H1 (cell line): ENCODE results near the gene RCOR2. TPM values are rescaled to one million over a fixed set of nuclear protein-coding genes. Genes with fewer than 3 reads are reported as not detected.

Experiments used
- CTCF ChIA-PET: fragments of 300-600 bp; sonication (Branson Sonifier 250); formaldehyde crosslinking; loops from one replicate; lab custom pipeline; 2021; ENCODE audit not compliant: partially characterized antibody; lab: Charles Lee
- POLR2A ChIA-PET: fragments of 300-600 bp; sonication (Branson Sonifier 250); formaldehyde crosslinking; loops from one replicate; lab custom pipeline; 2021; ENCODE audit warnings: inconsistent platforms; ENCODE audit not compliant: partially characterized antibody; lab: Charles Lee
- DNase-seq, 2 experiments: peaks; one replicate each; pipeline versions ENCODE4 v3.0.0 to v3.0.0-alpha.2; 2010 to 2022; ENCODE audit warnings: low spot score in 2 of 2, low read depth in 1 of 2, mixed read lengths in 1 of 2
- FAIRE-seq: peaks from 2 replicates; lab custom pipeline; 2011; peaks lifted over from hg19 to GRCh38; lab: Jason Lieb, UNC
- H2AFZ ChIP-seq: 2 replicates; pipeline ENCODE4 v1.8.1; 2012; ENCODE audit warnings: low read length, inconsistent platforms
- H2AK5ac ChIP-seq: 2 replicates; pipeline ENCODE4 v1.6.1; 2013; ENCODE audit warnings: low read depth, low read length
- H2BK120ac ChIP-seq: replicated peaks from 2 replicates; pipeline ENCODE3; 2013; ENCODE audit warnings: low read depth, low read length, inconsistent platforms
- H2BK12ac ChIP-seq: 2 replicates; pipeline ENCODE4 v1.6.1; 2013; ENCODE audit warnings: low read depth, low read length
- H2BK15ac ChIP-seq: 2 replicates; pipeline ENCODE4 v1.6.1; 2013; ENCODE audit warnings: low read length
- H2BK20ac ChIP-seq: 2 replicates; pipeline ENCODE4 v1.6.1; 2013; ENCODE audit warnings: low read length
- H2BK5ac ChIP-seq: 2 replicates; pipeline ENCODE4 v1.6.1; 2013; ENCODE audit warnings: low read depth, low read length
- H3K14ac ChIP-seq: 2 replicates; pipeline ENCODE4 v1.6.1; 2013; ENCODE audit warnings: inconsistent platforms; ENCODE audit not compliant: insufficient read length
- H3K18ac ChIP-seq: 2 replicates; pipeline ENCODE4 v1.6.1; 2013; ENCODE audit warnings: low read length; ENCODE audit errors: extremely low read depth
- H3K23ac ChIP-seq: 2 replicates; pipeline ENCODE4 v1.6.1; 2013; ENCODE audit warnings: inconsistent platforms; ENCODE audit not compliant: insufficient read length
- H3K23me2 ChIP-seq: 2 replicates; pipeline ENCODE4 v1.6.1; 2013; ENCODE audit warnings: low read depth, low read length
- H3K27ac ChIP-seq: 2 replicates; pipeline ENCODE4 v1.6.1; 2011; ENCODE audit warnings: low read depth, low read length, inconsistent platforms
- H3K27me3 ChIP-seq, 4 experiments: replicated peaks in 1 of 4; 1 replicate in 1 of 4; 2 replicates in 3 of 4; pipeline versions ENCODE4 v1.6.1 to v1.8.1; 2011 to 2013; ENCODE audit warnings: low read length in 3 of 4, mild to moderate bottlenecking in 3 of 4, inconsistent platforms in 2 of 4, mixed read lengths in 2 of 4, moderate library complexity in 1 of 4; ENCODE audit not compliant: control insufficient read depth in 3 of 4, insufficient read depth in 3 of 4; ENCODE audit errors: extremely low read depth in 1 of 4
- H3K36me3 ChIP-seq, 4 experiments: 2 replicates each; pipeline versions ENCODE4 v1.6.1 to v1.8.1; 2011 to 2013; ENCODE audit warnings: mild to moderate bottlenecking in 4 of 4, low read length in 3 of 4, moderate library complexity in 2 of 4, control low read depth in 1 of 4, inconsistent platforms in 1 of 4; ENCODE audit not compliant: insufficient read depth in 4 of 4, control insufficient read depth in 2 of 4
- H3K4ac ChIP-seq: replicated peaks from 2 replicates; pipeline ENCODE3; 2013; ENCODE audit warnings: low read length, low read depth, mixed read lengths, inconsistent platforms; ENCODE audit not compliant: insufficient read length
- H3K4me1 ChIP-seq, 4 experiments: replicated peaks in 1 of 4; 1 replicate in 1 of 4; 2 replicates in 3 of 4; pipeline versions ENCODE4 v1.6.1 to v1.8.1; 2011 to 2013; ENCODE audit warnings: low read length in 3 of 4, inconsistent platforms in 2 of 4, mixed read lengths in 1 of 4; ENCODE audit not compliant: insufficient read depth in 4 of 4, control insufficient read depth in 3 of 4
- H3K4me2 ChIP-seq, 2 experiments: 2 replicates each; pipeline versions ENCODE4 v1.6.1 to v1.8.1; 2011 to 2013; ENCODE audit warnings: low read depth in 2 of 2, low read length in 2 of 2, control low read depth in 1 of 2, inconsistent platforms in 1 of 2, mild to moderate bottlenecking in 1 of 2; ENCODE audit not compliant: insufficient read depth in 1 of 2
- H3K4me3 ChIP-seq, 4 experiments: fragments of 200-600, 300-600 bp in 1 of 4; sonication (generic), shearing (Covaris generic), sonication (Bioruptor Twin) in 1 of 4; 2 replicates each; pipeline versions ENCODE4 v1.5.1 to v1.8.1; 2011 to 2016; ENCODE audit warnings: low read length in 4 of 4, low read depth in 3 of 4, control low read depth in 2 of 4, inconsistent platforms in 2 of 4, mild to moderate bottlenecking in 2 of 4, mixed read lengths in 1 of 4, moderate library complexity in 1 of 4; ENCODE audit not compliant: insufficient read depth in 2 of 4; ENCODE audit errors: extremely low read depth in 1 of 4
- H3K56ac ChIP-seq: replicated peaks from 2 replicates; pipeline ENCODE3; 2013; ENCODE audit warnings: low read depth, mild to moderate bottlenecking, mixed read lengths, low read length, inconsistent platforms; ENCODE audit not compliant: insufficient read length
- H3K79me1 ChIP-seq: 2 replicates; pipeline ENCODE4 v1.6.1; 2013; ENCODE audit warnings: low read depth, low read length, control low read depth
- H3K79me2 ChIP-seq, 2 experiments: 2 replicates each; pipeline versions ENCODE4 v1.6.1 to v1.8.1; 2012 to 2013; ENCODE audit warnings: low read length in 2 of 2, mild to moderate bottlenecking in 2 of 2, inconsistent platforms in 1 of 2; ENCODE audit not compliant: insufficient read depth in 2 of 2, control insufficient read depth in 1 of 2
- H3K9ac ChIP-seq, 4 experiments: replicated peaks in 1 of 4; 1 replicate in 1 of 4; 2 replicates in 3 of 4; pipeline versions ENCODE4 v1.6.1 to v1.8.1; 2011 to 2013; ENCODE audit warnings: low read depth in 3 of 4, low read length in 3 of 4, control low read depth in 2 of 4, mild to moderate bottlenecking in 2 of 4, moderate library complexity in 2 of 4, inconsistent platforms in 1 of 4; ENCODE audit errors: extremely low read depth in 1 of 4
- H3K9me3 ChIP-seq, 2 experiments: 2 replicates each; pipeline versions ENCODE4 v1.6.1 to v1.8.1; 2012 to 2013; ENCODE audit warnings: mild to moderate bottlenecking in 2 of 2, moderate library complexity in 2 of 2, control low read depth in 1 of 2, inconsistent platforms in 1 of 2, low read depth in 1 of 2, low read length in 1 of 2, mixed read lengths in 1 of 2; ENCODE audit not compliant: insufficient read depth in 2 of 2
- H4K20me1 ChIP-seq, 2 experiments: replicated peaks in 1 of 2; 2 replicates each; pipeline versions ENCODE3 to v1.8.1; 2011 to 2013; ENCODE audit warnings: inconsistent platforms in 2 of 2, low read length in 2 of 2, mild to moderate bottlenecking in 1 of 2; ENCODE audit not compliant: insufficient read depth in 2 of 2, control insufficient read depth in 1 of 2
- H4K5ac ChIP-seq: 2 replicates; pipeline ENCODE4 v1.6.1; 2013; ENCODE audit warnings: low read length, low read depth, mixed read lengths, inconsistent platforms; ENCODE audit not compliant: insufficient read length
- H4K8ac ChIP-seq: 2 replicates; pipeline ENCODE4 v1.8.0; 2013; ENCODE audit warnings: mild to moderate bottlenecking, moderate library complexity, low read length, inconsistent platforms; ENCODE audit not compliant: insufficient read depth; ENCODE audit errors: extremely low read depth
- H4K91ac ChIP-seq: replicated peaks from 2 replicates; pipeline ENCODE3; 2013; ENCODE audit warnings: low read length, mixed read lengths, inconsistent platforms; ENCODE audit not compliant: insufficient read length
- BACH1 ChIP-seq: IDR thresholded peaks from 2 replicates; pipeline ENCODE4 v1.6.1; 2012; ENCODE audit warnings: low read length, improper control_type of control experiment
- FOSL1 ChIP-seq: IDR thresholded peaks from 2 replicates; pipeline ENCODE4 v1.6.1; 2011; ENCODE audit warnings: mild to moderate bottlenecking, low read depth, low read length, moderate library complexity; ENCODE audit not compliant: insufficient read depth
- GTF2F1 ChIP-seq: IDR thresholded peaks from 2 replicates; pipeline ENCODE4 v1.6.1; 2012; ENCODE audit warnings: low read depth, low read length, improper control_type of control experiment, borderline replicate concordance
- HDAC2 ChIP-seq, 2 experiments: fragments of 300-600 bp in 1 of 2; sonication (generic) in 1 of 2; IDR thresholded peaks; 2 replicates each; pipeline ENCODE4 v1.6.1; 2011 to 2012; ENCODE audit warnings: low read depth in 2 of 2, low read length in 2 of 2, mild to moderate bottlenecking in 2 of 2, moderate library complexity in 2 of 2, borderline replicate concordance in 1 of 2, inconsistent platforms in 1 of 2
- PHF8 ChIP-seq: fragments of 200-600 bp; sonication (generic); conservative IDR thresholded peaks from 2 replicates; pipeline ENCODE4 v1.7.1; 2012; ENCODE audit warnings: low read depth, mild to moderate bottlenecking, inconsistent platforms, low read length, moderate library complexity
- RAD21 ChIP-seq, 2 experiments: IDR thresholded peaks in 1 of 2; conservative IDR thresholded peaks in 1 of 2; 2 replicates each; pipeline ENCODE4 v1.6.1; 2011; ENCODE audit warnings: low read depth in 2 of 2, low read length in 2 of 2, improper control_type of control experiment in 1 of 2, inconsistent platforms in 1 of 2, mild to moderate bottlenecking in 1 of 2, moderate library complexity in 1 of 2
- RFX5 ChIP-seq: IDR thresholded peaks from 2 replicates; pipeline ENCODE4 v1.6.1; 2011; ENCODE audit warnings: low read depth, low read length, improper control_type of control experiment, borderline replicate concordance
- RNF2 ChIP-seq: fragments of 200-900, 300-1000 bp; sonication (generic); IDR thresholded peaks from 2 replicates; pipeline ENCODE4 v1.7.1; 2016; ENCODE audit warnings: borderline replicate concordance, low read depth, mild to moderate bottlenecking, antibody characterized with exemption, low read length; ENCODE audit not compliant: poor library complexity, severe bottlenecking; ENCODE audit errors: missing control alignments
- SIRT6 ChIP-seq: IDR thresholded peaks from one replicate; pipeline ENCODE4 v1.7.1; 2012; ENCODE audit warnings: low read length, inconsistent platforms
- WGBS, 2 experiments: shearing (Covaris generic) in 1 of 2; methylation state at CpG; one replicate each; pipeline versions ENCODE4 v1.1.6 to v1.1.7; 2013 to 2015; ENCODE audit warnings: low lambda C conversion rate in 2 of 2, mixed read lengths in 2 of 2, inconsistent platforms in 1 of 2, low coverage in 1 of 2, missing lambda C conversion rate in 1 of 2; ENCODE audit not compliant: insufficient replicate concordance in 2 of 2, insufficient coverage in 1 of 2, insufficient read length in 1 of 2; ENCODE audit errors: extremely low coverage in 1 of 2, missing lambda C conversion rate in 1 of 2; 5-methylcytosine and 5-hydroxymethylcytosine counted together
- polyA plus RNA-seq, 7 experiments: library from polyadenylated mRNA; depleted of rRNA in 3 of 7; stranded (reverse) in 5 of 7; unstranded in 2 of 7; fragments of >200 nt in 5 of 7; fragments of 200-250 nt in 2 of 7; gene quantifications; 1 replicate in 5 of 7; 2 replicates in 1 of 7; 4 replicates in 1 of 7; pipeline versions ENCODE4 v1.2.1 to v1.2.3, GENCODE V29; 2011 to 2013; ENCODE audit warnings: missing spikeins in 2 of 7, mixed read lengths in 2 of 7
- total RNA-seq: library from RNA; stranded (reverse); fragmentation: NEBNext Ultra II Directional; extraction: Animal tissue kit (Norgen Biotek cat#: 25700); gene quantifications from 2 replicates; pipeline ENCODE4 v1.2.1, GENCODE V29; 2021

Gene RCOR2
- total and polyA plus RNA-seq, 2 of the 8 experiments (the other 6 are each of a cell fraction or from before 2014, with no cell fraction given) = 54.6 to 78.0 TPM

GRCh38 chr11:63882555-63883242, 34.3 kb downstream of the RCOR2 start:
- DNase-seq = peak in 1 of 2 experiments; percentile 69
- H3K14ac ChIP-seq = no peak overlapping the region
- no peak overlapping the region for H2BK15ac ChIP-seq
- H3K36me3 ChIP-seq = no peaks in the 10 kb centered on the region
- no peak overlapping the region for H3K56ac ChIP-seq
- H3K4ac ChIP-seq = no peak overlapping the region
- peak overlapping the region; percentile 26 to 53; a peak in 3 of 4 replicates for H3K4me2 ChIP-seq
- H3K79me2 ChIP-seq = peaks cover 0 to 75% of the 10 kb centered on the region in 2 experiments; a peak in 2 of 4 replicates
- no peak overlapping the region for H3K23ac ChIP-seq
- FAIRE-seq = peak; percentile 88
- H3K23me2 ChIP-seq = 0 out of 2 replicates have a peak, but pooled peaks cover 3% of the 10 kb centered on the region
- no peak overlapping the region for H2BK5ac ChIP-seq
- H2BK12ac ChIP-seq = no peak overlapping the region; the same call in 1 of the 2 replicates
- no peak overlapping the region for H2AK5ac ChIP-seq
- peak overlapping the region in 2 of 4 experiments; percentile 10 to 13; a peak in 1 of 8 replicates for H3K4me3 ChIP-seq
- H4K8ac ChIP-seq = no peak overlapping the region
- CTCF ChIA-PET = interaction anchor here (0.7 to 5.4 kb wide), 17 partner anchors 7 to 104 kb away, joined by 3 to 38 read pairs (median 5); partner anchors contain the start of genes MARK2 and RCOR2
- H3K27ac ChIP-seq = no peak overlapping the region
- no peak overlapping the region for H4K91ac ChIP-seq
- H3K18ac ChIP-seq = no peak overlapping the region
- no peaks in the 10 kb centered on the region for H3K9me3 ChIP-seq
- POLR2A ChIA-PET = interaction anchor here (0.6 to 2.5 kb wide), 13 partner anchors 9 to 869 kb away, joined by 3 to 8 read pairs (median 4); partner anchors contain the start of gene RCOR2
- peaks cover 13 to 30% (median 20%) of the 10 kb centered on the region in 4 experiments for H3K4me1 ChIP-seq
- H4K5ac ChIP-seq = no peak overlapping the region
- peaks cover 25% of the 10 kb centered on the region for H3K79me1 ChIP-seq
- 55% methylated on average over 7 of the region's 7 CpGs; no CpG with 5 or more reads in 1 of the 2 experiments for WGBS, 2 experiments
- H2BK20ac ChIP-seq = no peak overlapping the region
- no peak overlapping the region; a peak in 1 of 7 replicates for H3K9ac ChIP-seq
- H3K27me3 ChIP-seq = no peaks in the 10 kb centered on the region
- no peak overlapping the region for H2AFZ ChIP-seq
- H4K20me1 ChIP-seq = peaks cover 3 to 23% of the 10 kb centered on the region in 2 experiments
- no peak overlapping the region for H2BK120ac ChIP-seq
- TF ChIP-seq HDAC2 (IDR thresholded peaks at IDR 0.05; ENCODE audit: borderline replicate concordance in 1 of 2, low read depth in 2 of 2, low read length in 2 of 2) (no peak), RAD21 (IDR thresholded peaks at IDR 0.05 in 1 of 2, conservative IDR thresholded peaks at IDR 0.05 in 1 of 2; ENCODE audit: low read depth in 2 of 2, low read length in 2 of 2) (0 out of 4 replicates have a peak, but pooled peaks of 1 of the 2 experiments have one; percentile 3), RFX5 (no peak), SIRT6 (no peak), FOSL1 (no peak), PHF8 (no peak), GTF2F1 (no peak), RNF2 (no peak), BACH1 (no peak)
